CD4-positive, alpha-beta T cell (primary cell): ENCODE measurements around the gene NT5DC4. TPM values are rescaled to one million over a fixed set of nuclear protein-coding genes. Genes with fewer than 3 reads are reported as not detected.
"Not testable (repeated sequence)": the region's sequence is repeated elsewhere in the genome, so short reads cannot be mapped to it uniquely, and the experiment has no call there.

Experiments used
- ATAC-seq: fragments of 200-7000 bp; cut with Tn5 transposase; one replicate; pipeline ENCODE4 v1.10.0; 2022; ENCODE audit warnings: mild to moderate bottlenecking; ENCODE audit not compliant: poor library complexity
- CTCF ChIA-PET: fragments of 350-600 bp; sonication (Branson Sonifier 250); formaldehyde crosslinking; loops from one replicate; lab custom pipeline; 2021; ENCODE audit warnings: antibody characterized with exemption, inconsistent platforms; lab: Charles Lee
- POLR2A ChIA-PET: fragments of 350-600 bp; sonication (Branson Sonifier 250); formaldehyde crosslinking; loops from one replicate; lab custom pipeline; 2021; ENCODE audit warnings: antibody characterized with exemption, inconsistent platforms; lab: Charles Lee
- DNase-seq, 14 experiments: peaks; one replicate each; pipeline ENCODE4 v3.0.0-alpha.2; 2013 to 2020; ENCODE audit warnings: mixed read lengths in 2 of 14
- H3K27ac ChIP-seq, 2 donors: one replicate each; pipeline versions ENCODE4 v1.5.1 to v1.7.0; 2013; ENCODE audit warnings: low read length in 2 of 2, low read depth in 1 of 2, mild to moderate bottlenecking in 1 of 2
- H3K27me3 ChIP-seq, 2 experiments: 1 replicate in 1 of 2; 2 replicates in 1 of 2; pipeline versions ENCODE4 v1.6.1 to v1.7.0; 2013; ENCODE audit warnings: low read length in 2 of 2, control low read depth in 1 of 2, mild to moderate bottlenecking in 1 of 2, moderate library complexity in 1 of 2; ENCODE audit not compliant: insufficient read depth in 2 of 2, control insufficient read depth in 1 of 2
- H3K36me3 ChIP-seq: one replicate; pipeline ENCODE4 v1.6.1; 2013; ENCODE audit warnings: low read length, control low read depth; ENCODE audit not compliant: insufficient read depth
- H3K4me1 ChIP-seq: one replicate; pipeline ENCODE4 v1.6.1; 2013; ENCODE audit warnings: low read length, control low read depth; ENCODE audit not compliant: insufficient read depth
- H3K4me3 ChIP-seq: one replicate; pipeline ENCODE4 v1.5.1; 2013; ENCODE audit warnings: mild to moderate bottlenecking, low read length, moderate library complexity
- H3K9me3 ChIP-seq, 2 experiments: 1 replicate in 1 of 2; 2 replicates in 1 of 2; pipeline versions ENCODE4 v1.6.1 to v1.7.0; 2013; ENCODE audit warnings: low read length in 2 of 2, mild to moderate bottlenecking in 2 of 2, control low read depth in 1 of 2, moderate library complexity in 1 of 2; ENCODE audit not compliant: control insufficient read depth in 1 of 2, insufficient read depth in 1 of 2
- H3K27ac Mint-ChIP-seq: one replicate; pipeline ENCODE4 v1.8.0; 2020; ENCODE audit warnings: mixed read lengths
- H3K27me3 Mint-ChIP-seq: one replicate; pipeline ENCODE4 v1.8.0; 2021; ENCODE audit warnings: mixed read lengths
- H3K36me3 Mint-ChIP-seq: one replicate; pipeline ENCODE4 v1.8.0; 2021; ENCODE audit warnings: low read depth, mixed read lengths
- H3K4me1 Mint-ChIP-seq: one replicate; pipeline ENCODE4 v1.8.0; 2021; ENCODE audit warnings: low read depth, mixed read lengths
- H3K4me3 Mint-ChIP-seq: one replicate; pipeline ENCODE4 v1.8.0; 2020; ENCODE audit warnings: mild to moderate bottlenecking, mixed read lengths
- H3K9me3 Mint-ChIP-seq: one replicate; pipeline ENCODE4 v1.8.0; 2020; ENCODE audit warnings: mixed read lengths
- CTCF ChIP-seq: fragments of 200-600 bp; IDR thresholded peaks from one replicate; pipeline ENCODE4 v1.8.0; 2022; ENCODE audit warnings: antibody characterized with exemption, mild to moderate bottlenecking
- intact Hi-C, 2 experiments: fragments of 100-400 bp; cut with DNase I in 1 of 2; cut with micrococcal nuclease in 1 of 2; formaldehyde crosslinking; loops; one replicate each; pipeline versions ENCODE4 v1.15.1 to v1.9.0; 2023 to 2025; cut with DNase I, micrococcal nuclease
- total RNA-seq, 174 experiments: library from RNA in 2 of 174; stranded (reverse) in 2 of 174; gene quantifications; one replicate each; pipeline ENCODE4 v1.2.3 and lab custom pipeline; 2021 to 2026

The NT5DC4 gene
- total RNA-seq, 2 experiments from 2014 or later, result not detected

DNA sequence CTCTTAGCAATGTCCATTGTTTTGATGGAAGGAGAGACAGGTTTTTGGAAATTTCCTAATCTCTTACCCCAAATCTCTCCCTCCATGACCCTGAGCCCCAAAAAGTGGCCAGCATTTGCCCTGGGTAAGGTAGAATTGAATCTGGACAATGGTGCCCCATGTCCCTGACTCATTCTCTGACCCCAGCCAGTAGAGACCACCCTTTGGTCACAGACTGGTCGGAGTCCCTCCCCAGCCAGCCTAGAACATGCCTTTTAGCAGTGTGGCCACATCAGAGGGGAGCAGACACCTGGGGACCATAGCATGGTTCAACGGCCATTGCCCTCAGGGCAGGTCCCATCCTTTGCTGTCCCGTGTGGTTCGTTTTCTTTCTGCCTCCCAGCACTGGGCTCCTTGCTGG lies 6.5 kb upstream of the NT5DC4 start:
- Mint-ChIP-seq H3K36me3 (no peaks in the 10 kb centered on the region), H3K4me3 (no peak overlapping the region), H3K9me3 (no peaks in the 10 kb centered on the region), H3K27me3 (peaks cover 8% of the 10 kb centered on the region), H3K27ac (no peak overlapping the region), H3K4me1 (no peaks in the 10 kb centered on the region)
- Histone ChIP-seq H3K36me3 (no peaks in the 10 kb centered on the region), H3K27me3 (no peaks in the 10 kb centered on the region), H3K4me1 (peaks cover 5% of the 10 kb centered on the region), H3K9me3 (no peaks in the 10 kb centered on the region), H3K27ac (no peak overlapping the region), H3K4me3 (no peak overlapping the region)
- POLR2A ChIA-PET, result no interaction called here
- ATAC-seq (no peak), DNase-seq (no peak)
- CTCF ChIA-PET, result no interaction called here
- no peak for TF ChIP-seq CTCF
- intact Hi-C loops, result no loop called here

GRCh38 chr2:112714836-112715631 lies 5.8 kb upstream of the NT5DC4 start:
- ChIA-PET POLR2A (interaction anchor here (0.6 kb wide), 1 partner anchor 38 kb away, joined by 3 read pairs; no protein-coding TSS in a partner anchor), CTCF (no interaction called here)
- H3K27me3 ChIP-seq, result no peaks in the 10 kb centered on the region
- DNase-seq (no peak), ATAC-seq (no peak)
- no peaks in the 10 kb centered on the region for H3K36me3 ChIP-seq
- Mint-ChIP-seq H3K36me3 (no peaks in the 10 kb centered on the region), H3K9me3 (no peaks in the 10 kb centered on the region), H3K4me1 (no peaks in the 10 kb centered on the region), H3K27me3 (peaks cover 8% of the 10 kb centered on the region), H3K27ac (no peak overlapping the region), H3K4me3 (no peak overlapping the region)
- TF ChIP-seq CTCF, result no peak
- intact Hi-C loops, result no loop called here
- no peak overlapping the region for H3K27ac ChIP-seq
- H3K9me3 ChIP-seq, result no peaks in the 10 kb centered on the region
- H3K4me3 ChIP-seq, result no peak overlapping the region
- peaks cover 2% of the 10 kb centered on the region for H3K4me1 ChIP-seq

DNA sequence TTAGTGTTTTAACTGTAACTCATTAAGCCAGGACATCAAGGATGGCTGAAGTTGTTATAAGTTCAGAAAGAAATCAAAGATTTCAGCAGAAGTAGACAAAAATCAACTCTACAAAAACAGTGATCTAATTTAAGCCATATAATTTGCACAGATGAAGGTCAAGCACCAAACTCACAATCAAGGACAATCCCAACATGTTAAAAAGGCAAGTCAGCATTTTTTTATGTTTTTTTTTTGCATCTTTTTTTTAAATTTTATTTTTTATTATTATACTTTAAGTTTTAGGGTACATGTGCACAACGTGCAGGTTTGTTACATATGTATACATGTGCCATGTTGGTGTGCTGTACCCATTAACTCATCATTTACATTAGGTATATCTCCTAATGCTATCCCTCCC lies 4.7 kb upstream of the NT5DC4 start:
- H3K4me3 Mint-ChIP-seq, H3K4me1 Mint-ChIP-seq, H3K27ac Mint-ChIP-seq, H3K36me3 Mint-ChIP-seq, H3K27ac ChIP-seq, H3K36me3 ChIP-seq, intact Hi-C loops, H3K9me3 Mint-ChIP-seq, POLR2A ChIA-PET, H3K4me3 ChIP-seq, DNase-seq, CTCF ChIA-PET, H3K4me1 ChIP-seq, ATAC-seq, H3K27me3 Mint-ChIP-seq, H3K9me3 ChIP-seq, H3K27me3 ChIP-seq: not testable (repeated sequence)

GRCh38 chr2:112716826-112717352 lies 3.9 kb upstream of the NT5DC4 start:
- H3K4me3 ChIP-seq, intact Hi-C loops, H3K36me3 Mint-ChIP-seq, H3K27me3 ChIP-seq, DNase-seq, H3K27ac ChIP-seq, POLR2A ChIA-PET, H3K4me3 Mint-ChIP-seq, H3K9me3 Mint-ChIP-seq, H3K4me1 Mint-ChIP-seq, H3K36me3 ChIP-seq, H3K9me3 ChIP-seq, H3K4me1 ChIP-seq, H3K27ac Mint-ChIP-seq, ATAC-seq, H3K27me3 Mint-ChIP-seq, CTCF ChIA-PET: not testable (repeated sequence)
